BLaER1 treated with 17β-estradiol and CSF1 and Interleukin-3, amounts not matched to agents 10 nM and 100 nM (cell line): ENCODE data around the gene TWIST2.

Source experiments
- H3K27ac ChIP-seq, 11 experiments: shearing (Covaris generic); formaldehyde crosslinking; 2 replicates each; pipeline ENCODE4 v1.8.1; 2022
- H3K27me3 ChIP-seq, 11 experiments: shearing (Covaris generic); formaldehyde crosslinking; 2 replicates each; pipeline ENCODE4 v1.8.1; 2022
- H3K36me3 ChIP-seq, 11 experiments: shearing (Covaris generic); formaldehyde crosslinking; 2 replicates each; pipeline ENCODE4 v1.8.1; 2022
- H3K4me1 ChIP-seq, 10 experiments: shearing (Covaris generic); formaldehyde crosslinking; 2 replicates each; pipeline ENCODE4 v1.8.1; 2022
- H3K4me2 ChIP-seq, 11 experiments: shearing (Covaris generic); formaldehyde crosslinking; 2 replicates each; pipeline ENCODE4 v1.8.1; 2022
- H3K4me3 ChIP-seq, 10 experiments: shearing (Covaris generic); formaldehyde crosslinking; 2 replicates each; pipeline ENCODE4 v1.8.1; 2022
- H3K9ac ChIP-seq, 11 experiments: shearing (Covaris generic); formaldehyde crosslinking; 2 replicates each; pipeline ENCODE4 v1.8.1; 2022
- H3K9me3 ChIP-seq, 11 experiments: shearing (Covaris generic); formaldehyde crosslinking; replicated peaks in 1 of 11; 2 replicates each; pipeline ENCODE4 v1.8.1; 2022
- H4K20me1 ChIP-seq, 11 experiments: shearing (Covaris generic); formaldehyde crosslinking; 2 replicates each; pipeline ENCODE4 v1.8.1; 2022
- Cebpa-rat ChIP-seq, 11 experiments: shearing (Covaris generic); IDR thresholded peaks; 2 replicates each; pipeline ENCODE4 v1.8.1; 2022

Gene TWIST2

DNA sequence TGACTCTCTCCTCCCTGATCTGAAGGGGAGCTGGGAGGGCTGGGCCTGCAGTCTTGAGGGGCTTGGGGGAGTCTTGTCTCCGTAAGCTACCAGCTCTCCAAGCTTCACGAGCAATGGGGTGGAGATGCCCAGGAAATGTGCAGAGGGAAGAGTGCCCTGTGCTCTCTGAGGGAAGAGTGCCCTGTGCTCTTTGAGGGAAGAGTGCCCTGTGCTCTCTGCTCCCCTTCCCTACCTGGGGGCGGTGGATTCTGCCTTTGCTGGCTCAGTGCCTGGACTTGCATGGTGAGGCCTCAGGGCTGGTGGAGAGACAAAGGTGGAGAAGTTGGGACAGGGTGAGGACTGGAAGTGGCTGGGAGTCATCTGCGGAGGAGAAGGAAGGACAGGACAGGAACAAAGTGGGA lies 72.7 kb downstream of the TWIST2 start:
- Histone ChIP-seq H3K27me3 (0 out of 22 replicates have a peak, but pooled peaks cover 0 to 5% (median 0%) of the 10 kb centered on the region in 11 experiments), H3K4me1 (no peaks in the 10 kb centered on the region), H3K27ac (no peak overlapping the region), H4K20me1 (peaks cover 0 to 4% (median 0%) of the 10 kb centered on the region in 11 experiments; a peak in 1 of 22 replicates), H3K9ac (no peak overlapping the region), H3K9me3 (no peaks in the 10 kb centered on the region), H3K4me2 (no peak overlapping the region), H3K4me3 (no peak overlapping the region), H3K36me3 (no peaks in the 10 kb centered on the region)
- TF ChIP-seq Cebpa-rat (IDR thresholded peaks at IDR 0.05) = no peak

- no peak overlapping the region for H3K4me3 ChIP-seq
- H3K4me1 ChIP-seq = no peaks in the 10 kb centered on the region
- H3K27me3 ChIP-seq = no peaks in the 10 kb centered on the region
- peaks cover 0 to 4% (median 0%) of the 10 kb centered on the region in 11 experiments; a peak in 1 of 22 replicates for H4K20me1 ChIP-seq
- H3K4me2 ChIP-seq = no peak overlapping the region
- no peak for TF ChIP-seq Cebpa-rat (IDR thresholded peaks at IDR 0.05)
- no peaks in the 10 kb centered on the region for H3K36me3 ChIP-seq
- H3K9me3 ChIP-seq = no peaks in the 10 kb centered on the region
- H3K27ac ChIP-seq = no peak overlapping the region
- no peak overlapping the region for H3K9ac ChIP-seq
These were observed 73.4 kb downstream of the TWIST2 start for GRCh38 chr2:238921259-238921658.

GRCh38 chr2:238921681-238922319 lies 73.9 kb downstream of the TWIST2 start:
- no peaks in the 10 kb centered on the region for H3K27me3 ChIP-seq
- no peaks in the 10 kb centered on the region for H3K4me1 ChIP-seq
- no peak overlapping the region for H3K4me2 ChIP-seq
- no peak overlapping the region for H3K9ac ChIP-seq
- H3K27ac ChIP-seq = no peak overlapping the region
- H4K20me1 ChIP-seq = peaks cover 0 to 4% (median 0%) of the 10 kb centered on the region in 11 experiments; a peak in 1 of 22 replicates
- H3K36me3 ChIP-seq = no peaks in the 10 kb centered on the region
- no peak overlapping the region for H3K4me3 ChIP-seq
- no peak for TF ChIP-seq Cebpa-rat (IDR thresholded peaks at IDR 0.05)
- no peaks in the 10 kb centered on the region for H3K9me3 ChIP-seq

DNA sequence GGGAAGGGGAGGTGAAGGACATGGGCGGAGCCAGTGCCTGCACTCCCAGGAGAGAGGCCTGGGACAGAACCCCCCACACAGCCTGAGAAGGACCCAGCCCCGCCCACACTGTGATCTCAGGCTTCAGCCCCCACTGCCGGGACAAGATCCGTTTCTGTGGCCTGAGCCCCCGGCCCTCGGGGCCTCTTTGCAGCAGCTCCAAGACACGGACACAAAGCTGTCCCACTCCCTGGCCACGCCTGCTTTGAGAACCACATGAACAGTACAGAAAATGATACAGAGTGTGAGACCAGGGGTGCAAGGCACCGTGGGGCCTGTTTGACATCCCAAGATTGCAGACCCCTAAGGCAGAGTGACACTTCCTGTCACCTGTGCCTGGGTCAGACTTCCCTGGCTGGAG lies 74.5 kb downstream of the TWIST2 start:
- Histone ChIP-seq H3K9me3 (no peaks in the 10 kb centered on the region), H3K4me2 (no peak overlapping the region), H3K27me3 (no peaks in the 10 kb centered on the region), H3K36me3 (no peaks in the 10 kb centered on the region), H3K4me3 (no peak overlapping the region), H3K4me1 (no peaks in the 10 kb centered on the region), H3K27ac (no peak overlapping the region), H3K9ac (no peak overlapping the region), H4K20me1 (peaks cover 0 to under 1% (median 0%) of the 10 kb centered on the region in 11 experiments; a peak in 2 of 22 replicates)
- no peak for TF ChIP-seq Cebpa-rat (IDR thresholded peaks at IDR 0.05)

DNA sequence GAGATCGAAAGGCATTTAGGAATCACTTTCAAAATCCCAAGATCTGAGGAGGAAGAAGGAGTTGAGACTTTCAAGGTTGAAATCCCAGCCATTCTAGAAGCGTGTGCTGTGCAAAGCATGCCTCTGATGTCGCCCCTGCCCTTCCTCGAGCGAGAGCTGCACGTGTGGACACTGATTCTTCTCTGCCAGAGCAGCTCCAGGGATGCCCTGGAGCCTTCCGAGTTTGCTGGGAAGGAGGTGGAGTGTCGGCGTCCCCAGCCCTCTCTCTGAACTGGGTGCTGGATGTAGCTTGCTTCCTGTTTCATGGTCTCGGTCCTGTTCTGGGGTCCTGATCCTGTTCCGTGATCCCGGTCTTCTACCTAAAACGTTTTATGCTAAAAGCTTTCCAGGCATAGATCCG lies 76.1 kb downstream of the TWIST2 start:
- no peaks in the 10 kb centered on the region for H3K36me3 ChIP-seq
- H3K4me3 ChIP-seq = no peak overlapping the region
- no peaks in the 10 kb centered on the region; a peak in 2 of 22 replicates for H4K20me1 ChIP-seq
- H3K4me2 ChIP-seq = no peak overlapping the region
- no peak for TF ChIP-seq Cebpa-rat (IDR thresholded peaks at IDR 0.05)
- H3K9me3 ChIP-seq = no peaks in the 10 kb centered on the region
- H3K27me3 ChIP-seq = no peaks in the 10 kb centered on the region
- no peak overlapping the region for H3K9ac ChIP-seq
- no peak overlapping the region for H3K27ac ChIP-seq
- no peaks in the 10 kb centered on the region for H3K4me1 ChIP-seq

GRCh38 chr2:238924796-238925195 lies 76.9 kb downstream of the TWIST2 start:
- Histone ChIP-seq H3K36me3 (no peaks in the 10 kb centered on the region), H3K4me2 (no peak overlapping the region), H4K20me1 (no peaks in the 10 kb centered on the region; a peak in 2 of 22 replicates), H3K27me3 (no peaks in the 10 kb centered on the region), H3K27ac (no peak overlapping the region), H3K9ac (no peak overlapping the region), H3K4me1 (no peaks in the 10 kb centered on the region), H3K9me3 (no peaks in the 10 kb centered on the region), H3K4me3 (no peak overlapping the region)
- no peak for TF ChIP-seq Cebpa-rat (IDR thresholded peaks at IDR 0.05)

GRCh38 chr2:238925281-238925680 lies 77.4 kb downstream of the TWIST2 start:
- no peak for TF ChIP-seq Cebpa-rat (IDR thresholded peaks at IDR 0.05)
- Histone ChIP-seq H3K27ac (no peak overlapping the region), H3K4me3 (no peak overlapping the region), H3K27me3 (no peaks in the 10 kb centered on the region), H3K9ac (no peak overlapping the region), H3K36me3 (no peaks in the 10 kb centered on the region), H3K4me2 (no peak overlapping the region), H3K9me3 (no peaks in the 10 kb centered on the region), H3K4me1 (no peaks in the 10 kb centered on the region), H4K20me1 (no peaks in the 10 kb centered on the region; a peak in 3 of 22 replicates)

- Histone ChIP-seq H3K27ac (no peak overlapping the region), H3K4me1 (no peaks in the 10 kb centered on the region), H3K9ac (no peak overlapping the region), H4K20me1 (no peaks in the 10 kb centered on the region; a peak in 3 of 22 replicates), H3K4me2 (no peak overlapping the region), H3K4me3 (no peak overlapping the region), H3K27me3 (no peaks in the 10 kb centered on the region), H3K36me3 (no peaks in the 10 kb centered on the region), H3K9me3 (no peaks in the 10 kb centered on the region)
- TF ChIP-seq Cebpa-rat (IDR thresholded peaks at IDR 0.05) = no peak
These were observed 78.1 kb downstream of the TWIST2 start for GRCh38 chr2:238925816-238926521.

DNA sequence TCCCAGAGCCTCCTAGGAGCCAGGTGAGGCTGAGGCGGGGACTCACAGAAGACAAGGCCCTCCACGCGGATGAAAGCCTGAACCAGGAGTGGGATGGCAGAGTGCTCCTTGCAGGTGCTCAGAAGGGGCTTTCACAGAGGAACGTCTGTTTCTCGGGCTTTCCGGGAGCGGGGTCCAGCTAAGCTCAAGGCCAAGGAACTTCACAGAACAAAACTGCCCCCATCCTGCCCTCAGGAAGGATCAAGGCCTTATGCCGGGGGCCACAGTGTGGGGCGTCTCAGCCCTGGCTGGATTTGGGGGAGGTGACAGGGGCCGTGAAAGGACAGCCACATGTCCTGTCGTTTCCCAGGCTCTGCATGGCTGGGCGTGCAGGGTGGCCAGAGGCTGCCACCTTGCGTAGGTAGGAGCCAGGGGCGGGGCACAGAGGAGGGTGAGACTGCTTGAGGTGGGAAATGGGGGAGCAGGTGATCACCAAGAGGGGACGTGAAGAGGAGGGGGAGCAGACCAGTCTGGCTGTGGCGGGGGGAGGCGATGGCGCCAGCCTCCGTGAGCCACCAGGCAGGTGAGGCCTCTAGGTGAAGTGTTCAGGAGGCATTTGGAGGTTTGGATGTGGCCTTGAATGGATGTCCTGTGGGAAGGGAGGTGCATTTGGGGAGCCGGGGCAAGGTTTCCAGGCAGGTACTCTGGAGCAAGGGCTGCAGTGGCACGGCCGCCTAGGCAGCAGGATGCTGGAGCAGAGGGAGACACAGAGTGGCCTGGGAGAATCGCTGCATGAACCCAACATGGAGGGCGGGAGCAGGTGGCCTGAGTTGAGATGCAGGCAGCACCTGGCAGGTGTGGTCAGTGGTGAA lies 79.1 kb downstream of the TWIST2 start:
- Histone ChIP-seq H3K4me3 (no peak overlapping the region), H3K27me3 (no peaks in the 10 kb centered on the region), H4K20me1 (no peaks in the 10 kb centered on the region; a peak in 3 of 22 replicates), H3K36me3 (no peaks in the 10 kb centered on the region), H3K4me1 (no peaks in the 10 kb centered on the region), H3K27ac (no peak overlapping the region), H3K9ac (no peak overlapping the region), H3K4me2 (no peak overlapping the region), H3K9me3 (0 out of 22 replicates have a peak, but pooled peaks cover 0 to under 1% (median 0%) of the 10 kb centered on the region in 11 experiments)
- no peak for TF ChIP-seq Cebpa-rat (IDR thresholded peaks at IDR 0.05)
